NCI-H1930 (cell line): ENCODE measurements around the gene FILIP1L.

ENCODE experiments used
- DNase-seq, 2 experiments: peaks; one replicate each; lab custom pipeline; 2025; lab: John Stamatoyannopoulos, UW

FILIP1L gene

GRCh38 chr3:100125161-100125938 is 11.0 kb upstream of the FILIP1L start:
- no peak for DNase-seq

DNA sequence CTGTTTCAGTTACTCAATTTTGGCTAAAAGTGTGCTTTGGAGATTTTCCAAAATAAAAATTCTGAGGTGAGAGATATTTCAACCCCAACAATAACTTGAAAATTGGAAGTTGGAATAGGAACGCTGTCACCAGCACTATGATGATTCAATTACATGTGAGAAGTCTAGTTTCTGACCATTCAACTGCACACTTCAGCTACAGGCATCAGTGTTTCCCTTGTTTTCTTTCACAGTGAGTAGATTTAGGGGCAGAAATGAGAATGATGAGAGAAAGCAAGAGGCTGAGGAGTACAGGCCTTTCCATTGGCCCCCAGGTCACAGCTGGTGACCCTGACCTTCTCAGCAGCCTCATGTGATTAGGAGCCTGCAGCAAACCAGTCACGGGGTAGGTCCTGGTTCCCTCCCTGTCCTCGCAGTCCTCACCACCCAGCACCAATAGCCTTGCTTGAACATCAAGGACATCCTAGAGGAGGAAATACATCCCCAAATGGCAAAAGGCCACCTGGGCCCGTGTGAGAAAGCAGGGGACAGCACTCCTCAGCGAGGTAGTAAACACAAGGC is 10.0 kb upstream of the FILIP1L start:
- no peak for DNase-seq

- DNase-seq = no peak
Measured at GRCh38 chr3:100123112-100123511, 8.8 kb upstream of the FILIP1L start.

- no peak for DNase-seq
Measured at GRCh38 chr3:100122321-100122720, 8.0 kb upstream of the FILIP1L start.

- DNase-seq = no peak
Measured at GRCh38 chr3:100120693-100121092, 6.4 kb upstream of the FILIP1L start.

DNA sequence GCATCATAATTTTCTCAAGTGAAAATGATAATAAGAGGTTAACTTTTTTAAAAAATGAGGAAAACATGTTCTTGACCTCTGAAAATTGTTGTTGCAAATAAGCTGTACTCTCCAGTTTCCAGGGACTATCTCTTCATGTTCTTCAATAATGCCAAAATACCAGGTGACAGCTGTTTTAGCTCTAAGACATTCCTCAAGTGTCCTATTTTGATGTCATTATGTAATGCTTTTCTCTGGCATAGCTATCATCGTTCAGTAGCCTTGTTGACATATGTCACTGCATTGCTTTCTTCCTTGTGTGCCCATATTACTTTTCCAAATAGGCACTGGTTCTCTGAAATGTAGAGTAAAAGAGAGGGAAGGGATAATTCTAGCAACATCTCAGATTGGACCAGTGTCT is 5.7 kb upstream of the FILIP1L start:
- no peak for DNase-seq

DNA sequence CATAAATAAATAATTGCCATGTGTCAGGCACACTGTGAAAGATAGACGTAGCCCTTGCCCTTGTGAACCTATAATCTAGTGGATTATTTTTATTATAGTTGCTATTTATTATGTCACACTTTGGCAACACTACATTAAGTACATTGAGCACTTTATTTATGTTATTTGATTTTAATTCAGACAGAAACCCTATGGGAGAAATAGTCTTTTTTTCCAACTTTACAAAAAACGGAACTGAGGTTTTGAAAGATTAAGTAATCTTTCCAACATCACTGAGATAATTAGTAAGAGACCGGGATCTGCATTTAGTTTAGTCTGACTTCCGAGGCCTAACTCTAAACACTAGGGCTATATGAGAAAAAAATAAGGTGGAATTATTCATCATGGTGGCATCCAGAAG is 2.8 kb upstream of the FILIP1L start:
- no peak for DNase-seq

DNA sequence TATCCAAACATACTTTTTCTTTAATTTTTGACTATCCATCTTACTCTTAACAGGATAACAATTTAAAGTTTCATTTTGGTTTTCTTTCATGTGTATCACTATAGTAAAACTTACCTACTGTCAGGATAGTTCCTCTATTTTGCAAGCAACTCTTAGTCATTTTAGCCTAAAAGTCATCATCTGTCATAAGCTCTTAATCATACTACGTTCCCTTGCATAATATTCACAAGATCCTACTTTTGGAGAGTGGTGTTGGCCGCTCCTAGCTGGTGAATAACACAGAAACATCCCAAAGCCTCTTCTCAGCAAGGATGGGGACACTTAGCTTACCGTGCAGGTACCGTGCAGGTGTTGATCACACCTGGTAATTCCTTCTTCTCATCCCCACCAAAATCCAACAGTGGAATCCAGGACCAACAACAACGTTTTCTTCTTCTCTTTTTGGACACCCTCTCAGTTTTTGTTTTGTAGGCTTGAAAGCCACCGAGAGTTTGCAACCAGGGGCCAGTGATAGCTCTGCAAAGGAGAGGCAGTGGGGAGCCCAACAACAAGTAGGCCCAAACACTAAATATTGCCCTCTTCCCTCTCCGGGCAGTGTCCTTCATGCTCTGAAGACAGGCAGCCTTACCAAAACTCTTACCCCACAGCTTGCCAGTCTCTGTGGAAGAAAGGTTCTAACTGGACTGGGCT is 433 bp downstream of the FILIP1L start:
- no peak for DNase-seq

- DNase-seq = no peak
Measured at GRCh38 chr3:100111728-100112127, 2.6 kb downstream of the FILIP1L start.

DNA sequence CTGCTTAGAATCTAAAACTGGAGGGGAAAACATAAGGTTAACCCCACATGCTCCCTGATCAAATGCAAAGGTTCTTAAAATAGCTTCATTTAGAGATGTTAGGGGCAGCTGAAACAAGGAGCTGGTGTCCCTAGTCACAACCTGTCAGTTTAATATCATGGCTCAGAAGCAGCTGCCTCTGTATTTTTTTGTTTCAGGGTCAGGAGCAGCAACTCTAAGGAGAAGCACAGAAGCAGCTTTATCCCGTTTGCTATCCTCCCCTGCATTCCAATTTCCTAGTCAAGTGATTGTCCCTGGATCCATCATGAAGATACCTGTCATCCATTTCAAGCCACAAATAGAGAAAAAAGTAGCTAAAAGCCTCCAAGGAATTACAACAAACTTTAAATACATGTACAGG is 4.1 kb downstream of the FILIP1L start:
- DNase-seq = no peak

DNA sequence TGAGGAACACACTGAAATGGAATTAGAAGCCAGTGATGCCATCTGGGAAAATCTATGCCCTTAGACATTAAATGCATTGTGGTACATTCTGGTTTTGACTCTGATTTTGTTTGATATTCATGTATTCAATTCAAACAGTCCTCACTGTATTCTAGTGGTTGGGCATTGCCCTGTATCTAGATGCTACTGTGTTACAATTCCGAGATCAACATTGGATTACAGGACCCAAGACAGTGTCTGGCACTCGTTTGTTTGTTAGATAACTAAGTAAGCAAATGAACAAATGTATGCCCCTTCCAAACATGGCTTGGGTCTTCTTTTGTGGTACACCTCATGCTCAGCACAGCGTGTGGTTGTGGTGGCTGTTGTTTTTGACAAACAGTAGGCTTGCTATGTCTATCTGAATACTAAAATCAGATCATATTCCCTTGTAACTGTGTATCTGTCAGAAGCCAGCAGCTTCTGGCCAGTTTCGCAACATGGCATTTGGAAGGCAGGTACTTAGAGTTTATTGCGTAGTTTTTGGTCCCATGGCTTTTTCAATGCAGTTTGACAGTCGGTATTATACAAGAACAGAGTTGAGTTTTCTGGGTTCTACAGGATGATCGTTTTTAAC is 5.7 kb downstream of the FILIP1L start:
- DNase-seq = no peak

GRCh38 chr3:100107221-100107814 is 7.0 kb downstream of the FILIP1L start:
- DNase-seq = no peak

- no peak for DNase-seq
Measured at GRCh38 chr3:100106531-100107141, 7.7 kb downstream of the FILIP1L start.

DNA sequence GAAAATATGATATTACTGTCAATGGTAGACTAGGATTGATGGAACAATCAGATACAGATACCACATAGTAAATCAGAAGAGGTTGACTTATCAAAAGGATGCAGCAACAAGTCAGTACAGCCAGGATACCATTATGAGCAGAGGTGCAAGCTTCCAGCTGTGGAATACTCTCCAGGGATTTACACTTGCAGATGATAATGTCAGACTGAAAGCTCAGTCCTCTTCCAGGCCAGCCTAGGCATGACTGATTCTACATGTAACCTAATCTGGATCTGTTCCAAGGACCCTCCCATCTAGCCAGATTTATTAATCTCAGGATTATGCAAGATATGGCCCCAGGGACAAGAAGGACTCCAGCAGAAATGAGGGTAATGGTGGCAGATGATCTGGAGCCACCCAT is 8.2 kb downstream of the FILIP1L start:
- DNase-seq = no peak

DNA sequence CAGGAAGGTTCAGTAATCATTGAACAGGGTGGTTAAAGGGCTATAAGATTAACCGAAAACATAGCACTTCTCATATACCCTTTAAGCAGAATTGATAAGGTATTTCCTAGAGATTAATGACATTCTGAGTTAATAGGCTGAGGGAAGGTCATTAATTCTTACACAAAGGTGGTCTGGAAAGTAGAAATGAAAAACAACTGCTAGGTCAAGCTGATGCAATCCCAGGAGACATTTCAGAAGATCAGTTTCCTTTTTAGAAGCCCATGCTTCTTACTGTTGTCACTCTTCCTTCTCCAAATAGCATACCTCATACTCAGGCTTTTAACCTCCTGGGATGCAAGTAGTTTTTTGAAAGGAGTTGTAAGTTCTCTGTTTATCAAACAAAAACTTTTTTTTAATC is 8.8 kb downstream of the FILIP1L start:
- DNase-seq = no peak

DNA sequence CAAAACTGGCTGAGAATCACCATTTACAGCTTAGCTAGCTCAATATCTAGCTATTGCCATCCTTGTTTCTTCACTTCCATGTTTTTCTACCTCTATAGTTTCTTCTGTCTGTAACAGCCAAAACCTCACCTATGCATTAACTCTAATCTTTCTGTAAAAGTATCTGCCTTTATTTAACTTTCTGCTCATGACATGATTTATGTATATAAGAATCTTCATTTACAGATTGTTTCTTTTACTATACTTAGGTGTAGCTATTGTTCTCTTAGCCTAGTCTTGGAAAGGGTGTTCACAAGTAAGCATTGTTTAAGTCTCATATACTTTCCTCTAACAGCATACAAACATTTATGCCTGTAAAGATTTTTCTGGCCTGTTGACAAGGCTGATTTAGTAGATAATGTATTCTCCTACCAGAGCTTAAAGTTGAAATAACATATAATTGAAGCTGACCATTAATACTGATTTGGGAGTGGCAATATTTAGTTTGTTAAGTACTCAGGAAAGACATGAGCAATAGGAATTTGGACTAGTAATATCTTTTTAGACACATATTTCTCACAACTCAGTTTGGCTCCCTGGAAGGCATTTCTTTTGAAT is 9.4 kb downstream of the FILIP1L start:
- no peak for DNase-seq

- DNase-seq = no peak
Measured at GRCh38 chr3:100104442-100104798, 9.9 kb downstream of the FILIP1L start.

DNA sequence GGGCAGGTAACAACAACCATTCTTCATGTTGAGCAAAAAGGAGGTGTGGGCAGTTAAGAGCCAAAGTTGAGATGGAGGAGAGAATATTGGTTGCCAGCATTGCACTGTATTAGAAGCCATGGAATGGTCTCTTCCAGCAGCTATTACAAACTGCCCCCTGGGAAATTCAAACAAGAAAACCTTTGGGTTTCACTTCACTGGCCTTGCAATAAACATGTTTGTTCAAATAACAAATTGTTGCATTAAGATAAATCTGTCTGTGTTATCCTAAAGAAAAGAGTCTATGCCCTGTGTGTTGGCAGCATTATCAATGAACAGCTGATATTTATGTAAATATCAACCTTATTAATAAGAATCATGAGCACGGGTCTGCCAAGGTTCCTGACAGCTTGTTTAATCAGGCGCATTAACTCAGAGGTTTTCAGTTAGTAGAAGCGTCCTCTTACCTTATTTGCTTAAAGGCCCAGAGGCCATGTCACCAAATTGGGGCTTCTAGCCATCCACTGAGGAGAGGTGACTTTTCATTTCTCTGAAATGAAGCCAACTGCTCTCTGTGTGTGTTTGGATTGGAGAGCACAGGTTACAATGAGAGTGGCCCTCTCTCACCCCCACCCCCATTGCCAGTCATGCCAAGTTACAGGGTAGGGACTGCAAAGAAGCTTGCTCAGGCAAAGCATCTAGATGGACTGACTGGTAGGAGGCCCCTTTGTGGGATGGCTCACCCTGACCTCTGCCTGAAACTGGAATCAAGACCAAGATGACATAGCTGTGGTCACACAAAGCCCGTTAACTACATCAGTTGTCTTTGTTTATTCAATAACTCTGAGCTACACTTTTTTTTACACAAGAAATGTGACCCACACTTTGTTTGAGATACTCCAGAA is 10.5 kb downstream of the FILIP1L start:
- DNase-seq = no peak

- no peak for DNase-seq
Measured at GRCh38 chr3:100102757-100103156, 11.5 kb downstream of the FILIP1L start.

GRCh38 chr3:100100425-100100824 is 13.9 kb downstream of the FILIP1L start:
- DNase-seq = no peak

DNA sequence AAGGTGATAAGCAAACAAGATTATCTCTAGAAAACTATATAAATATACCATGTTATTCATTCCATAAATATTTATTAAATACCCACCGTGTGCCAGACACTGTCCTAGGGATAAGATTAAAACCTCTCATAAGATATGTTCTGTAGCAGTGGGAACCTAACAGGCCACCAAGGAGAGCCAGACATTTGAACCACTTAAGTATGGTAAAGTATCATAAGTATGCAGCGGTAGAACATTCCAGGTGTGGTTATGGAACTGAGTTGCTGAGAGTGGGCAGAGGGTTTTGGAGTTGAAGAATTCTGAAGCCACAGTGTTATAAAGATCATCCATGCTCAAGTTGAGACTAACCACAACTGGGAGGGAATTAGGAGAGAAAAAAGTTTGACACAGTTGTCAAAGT is 14.7 kb downstream of the FILIP1L start:
- DNase-seq = no peak
